K562 (cell line): Measurements from ENCODE around the gene EIF1AY. TPM values are rescaled to one million over a fixed set of nuclear protein-coding genes. Genes with fewer than 3 reads are reported as not detected.

Source experiments
- ATAC-seq: fragments of 200-7000 bp; cut with Tn5 transposase; 3 replicates; pipeline ENCODE4 v1.9.1; 2020; ENCODE audit warnings: moderate library complexity
- BruUV-seq: library from RNA; stranded (reverse); fragments of 400-500 nt; replicated peaks from 2 replicates; lab custom pipeline; 2021; lab: Mats Ljungman, UMichigan
- CTCF ChIA-PET: fragments of 300-600 bp; formaldehyde crosslinking; extraction: SDS; loops from one replicate; lab custom pipeline; 2021; ENCODE audit warnings: low intra/inter-chr PET ratio; lab: Yijun Ruan, JAX
- POLR2A ChIA-PET: fragments of 300-600, 350-650 bp; sonication (Branson Sonifier 250); formaldehyde crosslinking; extraction: SDS; loops from one replicate; lab custom pipeline; 2021; ENCODE audit warnings: antibody characterized with exemption, inconsistent platforms; lab: Yijun Ruan, JAX
- DNase-seq, 4 experiments: peaks; one replicate each; pipeline versions ENCODE4 v3.0.0 to v3.0.0-alpha.2; 2011 to 2018; ENCODE audit warnings: low spot score in 3 of 4, mixed read lengths in 3 of 4; ENCODE audit errors: extremely low read depth in 1 of 4
- FAIRE-seq: peaks from 2 replicates; lab custom pipeline; 2011; peaks lifted over from hg19 to GRCh38; lab: Jason Lieb, UNC
- H2AFZ ChIP-seq: 2 replicates; pipeline ENCODE4 v1.6.0; 2011; ENCODE audit warnings: low read depth, low read length, control low read depth, inconsistent platforms
- H3K27ac ChIP-seq: fragments of 200-600 bp; 3 replicates; pipeline ENCODE4 v1.8.0; 2011; ENCODE audit warnings: low read depth, mild to moderate bottlenecking, control low read depth, inconsistent platforms, low read length, moderate library complexity, mixed read lengths; ENCODE audit errors: extremely low read depth
- H3K27me3 ChIP-seq, 2 experiments: fragments of 300-600 bp in 1 of 2; 2 replicates in 1 of 2; 3 replicates in 1 of 2; pipeline versions ENCODE4 v1.6.0 to v1.8.0; 2011; ENCODE audit warnings: inconsistent platforms in 2 of 2, low read length in 2 of 2, mild to moderate bottlenecking in 1 of 2, mixed read lengths in 1 of 2, moderate library complexity in 1 of 2; ENCODE audit not compliant: control insufficient read depth in 2 of 2, insufficient read depth in 2 of 2
- H3K36me3 ChIP-seq: fragments of 300-600 bp; 3 replicates; pipeline ENCODE4 v1.8.0; 2011; ENCODE audit warnings: mild to moderate bottlenecking, low read length, inconsistent platforms; ENCODE audit not compliant: control insufficient read depth, insufficient read depth
- H3K4me1 ChIP-seq, 2 experiments: fragments of 200-600 bp in 1 of 2; replicated peaks in 1 of 2; 2 replicates in 1 of 2; 3 replicates in 1 of 2; pipeline versions ENCODE4 v1.5.1 to v1.8.0; 2011; ENCODE audit warnings: inconsistent platforms in 2 of 2, low read length in 2 of 2, mild to moderate bottlenecking in 1 of 2, mixed read lengths in 1 of 2, moderate library complexity in 1 of 2; ENCODE audit not compliant: control insufficient read depth in 2 of 2, insufficient read depth in 2 of 2
- H3K4me2 ChIP-seq: 2 replicates; pipeline ENCODE4 v1.6.1; 2011; ENCODE audit warnings: low read length, control low read depth, inconsistent platforms, mixed read lengths; ENCODE audit not compliant: insufficient read depth
- H3K4me3 ChIP-seq: fragments of 200-600 bp; sonication (generic), shearing (Covaris generic); 2 replicates; pipeline ENCODE4 v1.5.1; 2016; ENCODE audit warnings: control low read depth, inconsistent platforms
- H3K79me2 ChIP-seq: fragments of 200-600 bp; 3 replicates; pipeline ENCODE4 v1.8.0; 2011; ENCODE audit warnings: low read length, inconsistent platforms; ENCODE audit not compliant: control insufficient read depth, insufficient read depth
- H3K9ac ChIP-seq, 2 experiments: 2 replicates each; pipeline versions ENCODE4 v1.6.0 to v1.6.1; 2011; ENCODE audit warnings: low read depth in 2 of 2, low read length in 2 of 2, control low read depth in 1 of 2, inconsistent platforms in 1 of 2, mild to moderate bottlenecking in 1 of 2, mixed read lengths in 1 of 2; ENCODE audit not compliant: insufficient read depth in 1 of 2
- H3K9me1 ChIP-seq: one replicate; pipeline ENCODE4 v1.6.0; 2011; ENCODE audit warnings: inconsistent platforms, mild to moderate bottlenecking, low read length, moderate library complexity; ENCODE audit not compliant: control insufficient read depth, insufficient read depth
- H3K9me3 ChIP-seq: replicated peaks from 2 replicates; pipeline ENCODE4 v1.5.1; 2011; ENCODE audit warnings: low read depth, low read length, inconsistent platforms; ENCODE audit not compliant: control insufficient read depth, insufficient read depth
- H4K20me1 ChIP-seq: replicated peaks from 2 replicates; pipeline ENCODE4 v1.6.1; 2011; ENCODE audit warnings: low read length, inconsistent platforms, mixed read lengths; ENCODE audit not compliant: control insufficient read depth, insufficient read depth
- ATF7 ChIP-seq: fragments of 450-650 bp; IDR thresholded peaks from 2 replicates; pipeline ENCODE4 v1.7.1; 2014; ENCODE audit warnings: mild to moderate bottlenecking, moderate library complexity
- CHD4 ChIP-seq: fragments of 200-600 bp; sonication (generic); IDR thresholded peaks from 3 replicates; pipeline ENCODE4 v1.6.1; 2012; ENCODE audit warnings: low read depth, mild to moderate bottlenecking, mixed read lengths, low read length, inconsistent platforms; ENCODE audit not compliant: insufficient read depth, insufficient replicate concordance, poor library complexity, severe bottlenecking
- E2F3 ChIP-seq: fragments of 250-450 bp; sonication (Bioruptor Pico); IDR thresholded peaks from 2 replicates; pipeline ENCODE4 v1.4.0; 2020; ENCODE audit warnings: mild to moderate bottlenecking
- ETV5 ChIP-seq: sonication (generic); formaldehyde crosslinking; IDR thresholded peaks from 2 replicates; pipeline ENCODE4 v1.4.0; 2020; ENCODE audit warnings: low read depth, mild to moderate bottlenecking, missing genetic modification reagents
- GATAD2A ChIP-seq: fragments of 450-650 bp; IDR thresholded peaks from 2 replicates; pipeline ENCODE4 v1.6.1; 2017
- ILK ChIP-seq: fragments of 450-650 bp; IDR thresholded peaks from 2 replicates; pipeline ENCODE4 v1.6.1; 2016; ENCODE audit warnings: missing genetic modification characterization, low read depth, mild to moderate bottlenecking, missing compliant biosample characterization, moderate library complexity, borderline replicate concordance
- KLF13 ChIP-seq: fragments of 450-650 bp; IDR thresholded peaks from 2 replicates; pipeline ENCODE4 v1.6.1; 2016; ENCODE audit warnings: missing genetic modification characterization, low read depth, mild to moderate bottlenecking, missing compliant biosample characterization, moderate library complexity, borderline replicate concordance
- PHB2 ChIP-seq: fragments of 450-650 bp; IDR thresholded peaks from 2 replicates; pipeline ENCODE4 v1.6.1; 2017; ENCODE audit warnings: low read depth
- ZNF232 ChIP-seq: sonication (generic); formaldehyde crosslinking; IDR thresholded peaks from 2 replicates; pipeline ENCODE4 v1.8.0; 2022; ENCODE audit warnings: mild to moderate bottlenecking, missing genetic modification reagents
- ZNF695 ChIP-seq: fragments of 450-650 bp; formaldehyde crosslinking; IDR thresholded peaks from 2 replicates; pipeline ENCODE4 v1.4.0; 2020; ENCODE audit warnings: mild to moderate bottlenecking, moderate library complexity
- ZZZ3 ChIP-seq: fragments of 450-650 bp; IDR thresholded peaks from 2 replicates; pipeline ENCODE4 v1.6.1; 2016; ENCODE audit warnings: antibody characterized with exemption, mild to moderate bottlenecking, moderate library complexity
- WGBS: fragments of 100-300 bp; shearing (Covaris generic); methylation state at CpG from one replicate; pipeline ENCODE4 v1.1.6; 2016; ENCODE audit warnings: low coverage, mixed read lengths; ENCODE audit not compliant: insufficient coverage; ENCODE audit errors: missing lambda C conversion rate; 5-methylcytosine and 5-hydroxymethylcytosine counted together
- in situ Hi-C: fragments of 300-500 bp; cut with MboI; formaldehyde crosslinking; loops from 4 replicates; pipeline ENCODE4 v1.15.0; 2018; ENCODE audit warnings: inconsistent platforms, mixed read lengths
- intact Hi-C: fragments of 100-400 bp; cut with micrococcal nuclease; formaldehyde crosslinking; loops from 2 replicates; pipeline ENCODE4 v1.14.2; 2022
- polyA plus RNA-seq, 8 experiments: library from polyadenylated mRNA; depleted of rRNA in 4 of 8; stranded (reverse) in 5 of 8; unstranded in 3 of 8; fragments of >200 nt; fragmentation: Nextera tagmentation in 2 of 8; fragmentation: Illumina TruSeq in 1 of 8; extraction: Ambion mirVana in 2 of 8; extraction: Trizol in 1 of 8; gene quantifications; 2 replicates each; pipeline versions ENCODE4 v1.2.1 to v1.2.3, GENCODE V29; 2011 to 2014; ENCODE audit warnings: inconsistent platforms in 1 of 8, missing spikeins in 1 of 8
- total RNA-seq, 7 experiments: library from RNA; depleted of rRNA in 6 of 7; stranded (reverse); fragments of >200 nt in 6 of 7; fragmentation: Illumina TruSeq in 2 of 7; extraction: Trizol in 2 of 7; gene quantifications; 2 replicates each; pipeline versions ENCODE4 v1.2.1 to v1.2.3, GENCODE V29; 2011 to 2021; ENCODE audit warnings: low replicate concordance in 1 of 7

The EIF1AY gene
- total and polyA plus RNA-seq, 9 of the 15 experiments (the other 6 are each of a cell fraction or from before 2014, with no cell fraction given) = not detected

DNA sequence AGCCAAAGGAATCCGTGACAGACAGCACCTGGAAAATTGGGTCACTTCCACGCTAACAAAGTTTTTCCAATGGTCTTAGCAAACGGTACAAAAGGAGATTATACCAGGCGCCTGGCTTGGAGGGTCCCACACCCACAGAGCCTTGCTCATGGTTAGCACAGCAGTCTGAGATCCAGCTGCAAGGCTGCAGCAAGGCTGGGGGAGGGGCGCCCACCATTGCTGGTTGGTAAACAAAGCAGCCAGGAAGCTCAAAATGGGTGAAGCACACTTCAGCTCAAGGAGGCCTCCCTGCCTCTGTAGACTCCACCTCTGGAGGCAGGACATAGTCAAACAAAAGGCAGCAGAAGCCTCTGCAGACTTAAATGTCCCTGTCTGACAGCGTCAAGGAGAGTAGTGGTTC is 47.1 kb upstream of the EIF1AY start:
- H4K20me1 ChIP-seq = no peaks in the 10 kb centered on the region
- ChIA-PET CTCF (no interaction called here), POLR2A (no interaction called here)
- BruUV-seq = no TSS peak
- no CpG with 5 or more reads among the region's 6 CpGs for WGBS
- no peak overlapping the region for H3K27ac ChIP-seq
- H3K4me1 ChIP-seq = no peaks in the 10 kb centered on the region
- H3K27me3 ChIP-seq = no peaks in the 10 kb centered on the region
- H3K9ac ChIP-seq = no peak overlapping the region
- intact Hi-C loops (no loop called here), in situ Hi-C loops (no loop called here)
- no peaks in the 10 kb centered on the region for H3K9me3 ChIP-seq
- no peak for ATAC-seq
- H3K79me2 ChIP-seq = no peaks in the 10 kb centered on the region
- TF ChIP-seq ATF7 = no peak
- TF ChIP-seq ILK (tag) = no peak
- no peak for TF ChIP-seq GATAD2A
- TF ChIP-seq PHB2 = no peak
- TF ChIP-seq ZNF695 = no peak
- H3K36me3 ChIP-seq = no peaks in the 10 kb centered on the region
- no peak overlapping the region for H3K4me3 ChIP-seq
- no peak for FAIRE-seq
- H2AFZ ChIP-seq = no peak overlapping the region
- H3K4me2 ChIP-seq = no peak overlapping the region
- H3K9me1 ChIP-seq = no peaks in the 10 kb centered on the region
- DNase-seq = no peak

DNA sequence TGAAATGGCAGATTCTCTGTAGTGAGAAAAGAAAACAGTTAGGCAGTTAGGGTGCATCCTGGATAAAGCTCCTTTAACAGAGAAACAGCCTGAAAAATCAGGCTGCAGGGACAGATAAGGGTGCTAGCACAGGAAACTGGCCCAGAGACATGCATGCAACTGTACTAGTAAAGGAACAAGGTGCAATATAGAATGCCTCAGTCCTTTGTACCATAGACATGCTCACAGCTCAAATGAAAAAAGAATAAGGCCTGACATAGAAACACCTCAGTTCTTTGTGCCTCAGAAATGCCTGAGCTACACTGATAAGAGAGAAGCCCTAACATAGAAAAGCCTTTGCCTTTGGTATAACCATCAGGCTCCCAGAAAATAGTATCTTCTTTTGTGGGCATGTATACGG is 37.4 kb upstream of the EIF1AY start:
- BruUV-seq = no TSS peak

More for the DNA sequence above, 37.4 kb upstream of the EIF1AY start:
- H2AFZ ChIP-seq = no peak overlapping the region
- WGBS = no CpG with 5 or more reads among the region's 1 CpG
- no peak overlapping the region for H3K9ac ChIP-seq
- ChIA-PET POLR2A (no interaction called here), CTCF (no interaction called here)
- H4K20me1 ChIP-seq = no peaks in the 10 kb centered on the region
- H3K9me1 ChIP-seq = no peaks in the 10 kb centered on the region
- H3K27ac ChIP-seq = no peak overlapping the region
- intact Hi-C loops (no loop called here), in situ Hi-C loops (no loop called here)
- H3K4me2 ChIP-seq = no peak overlapping the region
- H3K36me3 ChIP-seq = no peaks in the 10 kb centered on the region
- H3K79me2 ChIP-seq = no peaks in the 10 kb centered on the region
- ATAC-seq (no peak), FAIRE-seq (no peak), DNase-seq (no peak)
- H3K4me3 ChIP-seq = no peak overlapping the region
- H3K27me3 ChIP-seq = no peaks in the 10 kb centered on the region
- no peaks in the 10 kb centered on the region for H3K9me3 ChIP-seq
- TF ChIP-seq ETV5 = no peak
- no peak for TF ChIP-seq ZZZ3
- no peak for TF ChIP-seq E2F3
- no peak for TF ChIP-seq ZNF232
- TF ChIP-seq CHD4 = no peak
- no peak for TF ChIP-seq KLF13 (tag)
- H3K4me1 ChIP-seq = no peaks in the 10 kb centered on the region
